Right ventricle myocardium inferior (tissue), 1 donor: ENCODE results near the gene DCP1B. TPM values are rescaled to one million over a fixed set of nuclear protein-coding genes. Genes with fewer than 3 reads are reported as not detected.

ENCODE experiments used
- total RNA-seq: library from RNA; stranded (reverse); fragmentation: NEBNext Ultra II Directional; extraction: Animal tissue kit (Norgen Biotek cat#: 25700); gene quantifications from one replicate; pipeline ENCODE4 v1.2.1, GENCODE V29; 2021
- donor health status: DM: no; HTN: yes; CAD: no; lungs with severe emphysema.

Gene DCP1B
- total RNA-seq, 1 donor from 2014 or later: 2.4 TPM

Other genes starting within 250 kb of the DCP1B start
- not detected for gene LRTM2, start 183.9 kb downstream of the DCP1B start, total RNA-seq
- gene CACNA2D4, start 85.8 kb downstream of the DCP1B start, total RNA-seq: 1.1 TPM
- gene CACNA1C, start 48.5 kb upstream of the DCP1B start, total RNA-seq: 171 TPM